ENCODE results near the gene SEC23A. TPM values are rescaled to one million over a fixed set of nuclear protein-coding genes. Genes with fewer than 3 reads are reported as not detected.
A peak's percentile ranks its signal among the peaks of the same experiment; 100 is the strongest.

SEC23A gene
- total and polyA plus RNA-seq, 2 of the 13 experiments (the other 11 are each of a cell fraction or from before 2014, with no cell fraction given) = 403 to 887 TPM

DNA sequence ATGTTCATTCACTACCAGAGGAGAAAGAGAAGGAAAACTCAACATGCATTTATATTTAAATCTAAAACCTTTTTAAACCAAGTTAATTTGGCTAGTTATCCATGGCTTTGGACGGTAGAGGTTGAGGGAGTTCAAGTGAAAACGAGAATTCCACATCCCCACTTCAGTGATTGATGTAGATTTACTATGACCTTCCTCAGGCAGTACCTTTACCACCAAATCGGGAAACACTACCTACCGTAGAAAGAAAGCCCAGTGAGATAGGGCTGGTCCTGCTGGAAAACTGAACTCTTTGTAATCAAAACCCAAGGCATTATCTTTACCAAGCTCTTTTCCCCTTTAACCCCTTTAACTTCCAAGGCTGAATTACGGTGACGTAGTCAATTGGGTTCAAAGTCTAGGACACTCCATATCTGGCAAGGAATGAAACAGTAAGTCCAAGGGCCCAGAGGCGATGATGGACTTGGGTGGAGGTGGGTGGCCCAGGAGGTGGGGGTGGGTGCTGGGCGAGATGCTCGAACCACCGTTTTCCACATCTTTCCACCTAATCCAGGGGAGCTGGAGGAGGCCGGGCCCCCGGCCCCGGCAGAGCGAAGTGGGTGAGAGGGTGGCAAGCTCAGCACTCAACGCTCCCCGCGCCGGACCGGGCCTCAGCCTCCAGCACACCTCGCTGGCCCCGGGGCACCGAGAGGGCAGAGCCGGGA, 618 bp downstream of the SEC23A start (continued):
- TF ChIP-seq, protein P1, sequence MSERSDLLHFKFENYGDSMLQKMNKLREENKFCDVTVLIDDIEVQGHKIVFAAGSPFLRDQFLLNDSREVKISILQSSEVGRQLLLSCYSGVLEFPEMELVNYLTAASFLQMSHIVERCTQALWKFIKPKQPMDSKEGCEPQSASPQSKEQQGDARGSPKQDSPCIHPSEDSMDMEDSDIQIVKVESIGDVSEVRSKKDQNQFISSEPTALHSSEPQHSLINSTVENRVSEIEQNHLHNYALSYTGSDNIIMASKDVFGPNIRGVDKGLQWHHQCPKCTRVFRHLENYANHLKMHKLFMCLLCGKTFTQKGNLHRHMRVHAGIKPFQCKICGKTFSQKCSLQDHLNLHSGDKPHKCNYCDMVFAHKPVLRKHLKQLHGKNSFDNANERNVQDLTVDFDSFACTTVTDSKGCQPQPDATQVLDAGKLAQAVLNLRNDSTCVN (CRISPR knock-in tag; IDR thresholded peaks at IDR 0.05; ENCODE audit: borderline replicate concordance) = no peak
- TF ChIP-seq ZEB1 (IDR thresholded peaks at IDR 0.05; ENCODE audit: insufficient replicate concordance, low read depth) = no peak
- TF ChIP-seq ZKSCAN5 (CRISPR knock-in tag; IDR thresholded peaks at IDR 0.05) = no peak
- TF ChIP-seq GATAD2A (CRISPR knock-in tag; IDR thresholded peaks at IDR 0.05) = peak; percentile 77
- TF ChIP-seq TCF7L2 (IDR thresholded peaks at IDR 0.05; ENCODE audit: low read depth, low read length) = no peak
- no peak for TF ChIP-seq CEBPZ (IDR thresholded peaks at IDR 0.05; ENCODE audit: low read length)
- no peak; the same call in 1 of the 2 replicates for TF ChIP-seq KMT2B (CRISPR knock-in tag; IDR thresholded peaks at IDR 0.05)
- TF ChIP-seq ADNP (CRISPR knock-in tag; IDR thresholded peaks at IDR 0.05) = no peak
- no peak for TF ChIP-seq ZNF180 (CRISPR knock-in tag; IDR thresholded peaks at IDR 0.05; ENCODE audit: borderline replicate concordance, low read depth)
- TF ChIP-seq, protein P2, sequence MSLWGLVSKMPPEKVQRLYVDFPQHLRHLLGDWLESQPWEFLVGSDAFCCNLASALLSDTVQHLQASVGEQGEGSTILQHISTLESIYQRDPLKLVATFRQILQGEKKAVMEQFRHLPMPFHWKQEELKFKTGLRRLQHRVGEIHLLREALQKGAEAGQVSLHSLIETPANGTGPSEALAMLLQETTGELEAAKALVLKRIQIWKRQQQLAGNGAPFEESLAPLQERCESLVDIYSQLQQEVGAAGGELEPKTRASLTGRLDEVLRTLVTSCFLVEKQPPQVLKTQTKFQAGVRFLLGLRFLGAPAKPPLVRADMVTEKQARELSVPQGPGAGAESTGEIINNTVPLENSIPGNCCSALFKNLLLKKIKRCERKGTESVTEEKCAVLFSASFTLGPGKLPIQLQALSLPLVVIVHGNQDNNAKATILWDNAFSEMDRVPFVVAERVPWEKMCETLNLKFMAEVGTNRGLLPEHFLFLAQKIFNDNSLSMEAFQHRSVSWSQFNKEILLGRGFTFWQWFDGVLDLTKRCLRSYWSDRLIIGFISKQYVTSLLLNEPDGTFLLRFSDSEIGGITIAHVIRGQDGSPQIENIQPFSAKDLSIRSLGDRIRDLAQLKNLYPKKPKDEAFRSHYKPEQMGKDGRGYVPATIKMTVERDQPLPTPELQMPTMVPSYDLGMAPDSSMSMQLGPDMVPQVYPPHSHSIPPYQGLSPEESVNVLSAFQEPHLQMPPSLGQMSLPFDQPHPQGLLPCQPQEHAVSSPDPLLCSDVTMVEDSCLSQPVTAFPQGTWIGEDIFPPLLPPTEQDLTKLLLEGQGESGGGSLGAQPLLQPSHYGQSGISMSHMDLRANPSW (CRISPR knock-in tag; IDR thresholded peaks at IDR 0.05; ENCODE audit: borderline replicate concordance) = no peak; the same call in 1 of the 2 replicates
- TF ChIP-seq ZNF775 (CRISPR knock-in tag; IDR thresholded peaks at IDR 0.05; ENCODE audit: borderline replicate concordance) = no peak; the same call in 1 of the 2 replicates
- peak; percentile 27; the same call in 1 of the 2 replicates for TF ChIP-seq TOE1 (CRISPR knock-in tag; IDR thresholded peaks at IDR 0.05)
- no peak for TF ChIP-seq ZNF691 (CRISPR knock-in tag; IDR thresholded peaks at IDR 0.05; ENCODE audit: borderline replicate concordance, low read depth)
- peak; percentile 65; the same call in 1 of the 2 replicates for TF ChIP-seq MAFG (CRISPR knock-in tag; IDR thresholded peaks at IDR 0.05)
- TF ChIP-seq ZC3H4 (CRISPR knock-in tag; IDR thresholded peaks at IDR 0.05; ENCODE audit: borderline replicate concordance) = no peak
- TF ChIP-seq ZNF792 (CRISPR knock-in tag; IDR thresholded peaks at IDR 0.05) = peak; percentile 25; the same call in 1 of the 2 replicates
- TF ChIP-seq SRSF4 (IDR thresholded peaks at IDR 0.05; ENCODE audit: low read depth, low read length, poor library complexity, severe bottlenecking) = no peak
- TF ChIP-seq PAWR (CRISPR knock-in tag; IDR thresholded peaks at IDR 0.05; ENCODE audit: borderline replicate concordance) = no peak
- TF ChIP-seq TAF1 (CRISPR knock-in tag; IDR thresholded peaks at IDR 0.05) = no peak
- TF ChIP-seq PAX8 (CRISPR knock-in tag; IDR thresholded peaks at IDR 0.05; ENCODE audit: borderline replicate concordance) = no peak
- TF ChIP-seq ZNF709 (CRISPR knock-in tag; IDR thresholded peaks at IDR 0.05) = peak; percentile 18; the same call in 1 of the 2 replicates
